Adrenal gland (tissue), 5 donors: Measurements from ENCODE around the gene CHMP1A.

Experiments used
- POLR2A ChIP-seq, 2 donors: fragments of 450-650 bp; IDR thresholded peaks; one replicate each; pipeline ENCODE4 v1.6.1; 2017; ENCODE audit warnings: antibody characterized with exemption in 2 of 2, mild to moderate bottlenecking in 2 of 2, moderate library complexity in 1 of 2
- TF ChIP-seq, protein P1 (sequence below), 6 experiments: fragments of 450-650 bp in 4 of 6; fragments of 200-600 bp in 2 of 6; sonication (generic) in 1 of 6; IDR thresholded peaks; 1 replicate in 5 of 6; 2 replicates in 1 of 6; pipeline versions ENCODE4 v1.5.1 to v1.8.0; 2016 to 2021; ENCODE audit warnings: antibody characterized with exemption in 6 of 6, mild to moderate bottlenecking in 2 of 6, moderate library complexity in 1 of 6
- donor health status: DM: no; HTN: no; CAD: no.

- TF ChIP-seq, protein P1, sequence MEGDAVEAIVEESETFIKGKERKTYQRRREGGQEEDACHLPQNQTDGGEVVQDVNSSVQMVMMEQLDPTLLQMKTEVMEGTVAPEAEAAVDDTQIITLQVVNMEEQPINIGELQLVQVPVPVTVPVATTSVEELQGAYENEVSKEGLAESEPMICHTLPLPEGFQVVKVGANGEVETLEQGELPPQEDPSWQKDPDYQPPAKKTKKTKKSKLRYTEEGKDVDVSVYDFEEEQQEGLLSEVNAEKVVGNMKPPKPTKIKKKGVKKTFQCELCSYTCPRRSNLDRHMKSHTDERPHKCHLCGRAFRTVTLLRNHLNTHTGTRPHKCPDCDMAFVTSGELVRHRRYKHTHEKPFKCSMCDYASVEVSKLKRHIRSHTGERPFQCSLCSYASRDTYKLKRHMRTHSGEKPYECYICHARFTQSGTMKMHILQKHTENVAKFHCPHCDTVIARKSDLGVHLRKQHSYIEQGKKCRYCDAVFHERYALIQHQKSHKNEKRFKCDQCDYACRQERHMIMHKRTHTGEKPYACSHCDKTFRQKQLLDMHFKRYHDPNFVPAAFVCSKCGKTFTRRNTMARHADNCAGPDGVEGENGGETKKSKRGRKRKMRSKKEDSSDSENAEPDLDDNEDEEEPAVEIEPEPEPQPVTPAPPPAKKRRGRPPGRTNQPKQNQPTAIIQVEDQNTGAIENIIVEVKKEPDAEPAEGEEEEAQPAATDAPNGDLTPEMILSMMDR (IDR thresholded peaks at IDR 0.05), result no peak
- TF ChIP-seq POLR2A (IDR thresholded peaks at IDR 0.05), result no peak
Observed at GRCh38 chr16:89696670-89697128, 39.2 kb upstream of the CHMP1A start.
